Anterior cingulate cortex (tissue), 58 donors: Measurements from ENCODE around the gene SH3D21.

ENCODE experiments used
- DNase-seq, 58 donors: peaks; one replicate each; lab custom pipeline; 2025; lab: John Stamatoyannopoulos, UW

The SH3D21 gene

DNA sequence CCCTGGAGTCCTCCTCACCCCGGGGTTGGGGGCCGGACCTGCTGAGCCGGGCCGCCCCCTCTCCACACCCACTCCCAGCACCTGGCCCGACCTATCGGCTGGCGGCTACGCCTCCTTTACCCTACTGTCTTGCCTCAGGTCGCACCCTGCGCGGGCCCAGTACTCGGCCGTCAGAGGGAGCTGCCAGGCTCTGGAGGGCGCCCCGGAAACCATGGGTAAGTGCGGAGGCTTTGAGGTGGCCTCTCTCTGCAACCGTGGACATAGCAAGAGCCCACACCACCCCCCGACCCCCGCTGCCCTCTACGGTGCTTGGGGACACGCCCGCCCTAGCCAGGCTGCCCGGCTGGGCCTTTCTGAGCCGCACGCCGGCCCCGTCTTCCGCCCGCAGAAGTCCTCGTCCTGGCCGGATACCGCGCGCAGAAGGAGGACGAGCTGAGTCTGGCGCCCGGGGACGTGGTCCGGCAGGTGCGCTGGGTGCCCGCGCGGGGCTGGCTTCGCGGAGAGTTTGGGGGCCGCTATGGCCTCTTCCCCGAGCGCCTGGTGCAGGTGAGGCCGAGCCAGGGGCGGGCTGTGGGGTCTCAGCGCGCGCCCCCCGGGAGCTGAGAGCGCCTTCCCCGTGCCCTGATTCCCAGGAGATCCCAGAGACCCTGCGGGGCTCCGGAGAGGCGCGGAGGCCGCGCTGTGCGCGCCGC lies at the start of gene SH3D21:
Gene SH3D21, plus strand, starts transcription at position 159 of the 692 bp plus-strand sequence. Its CDS starts 53 bp downstream, at position 212.
- DNase-seq, result peak in 3 of 58 donors; percentile 20 to 71 (median 43)

GRCh38 chr1:36256558-36257374 lies 49.4 kb upstream of the SH3D21 start:
- no peak for DNase-seq

GRCh38 chr1:36257375-36257767 lies 48.8 kb upstream of the SH3D21 start:
- DNase-seq, result no peak

- DNase-seq, result no peak
Observed at GRCh38 chr1:36258960-36259344, 47.2 kb upstream of the SH3D21 start.

- DNase-seq, result no peak
Observed at GRCh38 chr1:36268981-36269380, 37.2 kb upstream of the SH3D21 start.

- DNase-seq, result no peak
Observed at GRCh38 chr1:36269408-36269838, 36.7 kb upstream of the SH3D21 start.

- no peak for DNase-seq
Observed at GRCh38 chr1:36273024-36273423, 33.1 kb upstream of the SH3D21 start.

- DNase-seq, result no peak
Observed at GRCh38 chr1:36274201-36274600, 32.0 kb upstream of the SH3D21 start.

DNA sequence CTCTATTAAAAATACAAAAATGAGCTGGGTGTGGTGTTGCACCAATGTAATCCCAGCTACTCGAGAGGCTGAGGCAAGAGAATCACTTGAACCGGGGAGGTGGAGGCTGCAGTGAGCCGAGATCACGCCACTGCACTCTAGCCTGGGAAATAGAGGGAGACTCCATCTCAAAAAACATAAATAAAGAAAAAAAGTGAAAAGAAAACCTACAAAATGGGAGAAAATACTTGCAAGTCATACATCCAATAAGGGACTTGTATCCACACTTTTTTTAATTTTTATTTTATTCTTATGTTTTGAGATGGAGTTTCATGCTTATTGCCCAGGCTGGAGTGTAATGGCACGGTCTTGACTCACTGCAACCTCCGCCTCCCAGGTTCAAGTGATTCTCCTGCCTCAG lies 29.5 kb upstream of the SH3D21 start:
- no peak for DNase-seq

DNA sequence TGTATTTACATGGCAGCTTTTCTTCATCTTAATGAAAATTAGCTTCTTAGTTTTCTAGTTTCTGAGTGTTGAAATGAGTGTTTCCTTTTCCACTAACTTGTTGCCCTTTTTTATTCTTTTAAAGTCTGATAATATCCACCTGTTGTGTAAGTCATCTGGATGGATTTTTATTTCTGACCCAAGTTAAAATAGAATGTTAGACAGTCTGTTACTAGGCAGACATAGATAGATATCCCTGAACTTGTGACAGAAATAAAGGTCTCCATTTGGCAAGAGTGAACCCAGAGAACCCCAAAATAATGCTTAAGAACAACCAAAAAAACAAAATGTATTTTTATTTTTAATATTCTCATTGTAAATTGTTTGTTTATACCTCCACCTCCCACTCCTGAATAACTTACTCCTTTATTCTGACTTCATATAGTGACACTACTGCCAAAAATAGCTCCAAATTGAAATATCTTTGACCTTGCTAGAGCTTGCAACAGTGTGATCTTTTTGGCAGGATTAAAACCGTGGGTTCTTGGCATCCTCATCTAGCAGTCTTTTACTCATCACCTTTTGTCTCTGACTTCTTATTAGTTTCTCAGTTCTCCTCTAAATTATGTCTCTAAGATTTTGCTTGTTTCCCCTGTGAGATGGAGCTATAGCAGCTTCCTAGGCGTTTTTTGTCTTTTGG lies 26.9 kb upstream of the SH3D21 start:
- DNase-seq, result no peak

DNA sequence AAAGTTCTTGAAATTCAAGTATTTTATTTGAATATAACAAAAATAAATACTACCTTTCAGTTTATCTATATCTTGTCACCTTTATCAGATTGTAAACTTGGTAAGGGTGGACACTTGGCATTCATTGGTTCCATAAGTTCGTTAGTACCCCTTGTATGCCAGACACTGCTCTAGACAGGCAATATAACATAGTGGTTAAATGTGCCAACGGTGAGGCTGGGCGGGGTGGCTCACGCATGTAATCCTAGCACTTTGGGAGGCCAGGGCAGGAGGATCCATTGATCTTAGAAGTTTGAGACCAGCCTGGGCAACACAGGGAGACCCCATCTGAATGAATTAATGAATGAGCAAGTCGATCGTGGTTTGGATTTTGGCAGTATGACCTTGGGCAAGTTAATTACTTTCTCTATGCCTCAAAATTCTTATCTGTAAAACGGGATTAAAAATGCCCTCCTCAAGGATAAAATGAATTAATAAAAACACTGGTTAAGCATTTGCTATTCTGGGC lies 26.3 kb upstream of the SH3D21 start:
- DNase-seq, result no peak

DNA sequence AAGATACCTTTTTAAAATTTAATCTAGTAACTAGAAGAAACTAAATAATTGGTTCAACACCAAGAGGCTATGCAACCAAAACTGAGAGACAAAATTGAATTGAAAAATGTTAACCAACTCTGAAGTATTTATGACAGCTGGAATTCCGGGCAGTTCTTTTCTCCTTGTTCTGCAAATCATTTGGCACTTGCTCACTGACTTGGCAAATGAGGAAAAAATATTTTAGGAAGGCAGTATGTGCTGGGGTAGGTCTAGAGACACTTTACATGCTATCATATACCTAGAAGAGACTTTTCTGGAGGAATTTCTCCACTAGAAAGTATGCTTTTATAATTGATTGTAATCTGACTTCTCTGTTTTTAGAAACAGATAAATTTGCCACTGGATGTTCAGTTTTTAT lies 22.1 kb upstream of the SH3D21 start:
- DNase-seq, result no peak

DNA sequence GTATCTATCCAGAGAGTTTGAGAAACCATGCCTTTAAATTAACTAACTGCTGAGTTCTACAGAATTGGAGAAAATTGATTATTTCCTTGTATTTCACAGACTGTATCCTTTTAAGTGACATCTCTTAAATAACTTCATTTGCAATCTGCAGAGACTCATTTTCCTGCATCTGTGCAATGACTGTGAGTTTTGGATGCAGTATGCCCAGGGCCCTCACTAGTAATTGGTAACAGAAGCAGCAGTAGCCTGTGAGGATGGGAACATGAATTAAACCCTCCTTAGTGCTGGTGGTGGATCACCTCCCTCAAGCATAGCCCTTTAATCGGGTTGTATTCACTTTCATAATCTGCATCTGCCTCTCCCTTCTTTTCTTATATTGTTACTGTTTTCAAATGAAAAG lies 21.7 kb upstream of the SH3D21 start:
- DNase-seq, result no peak

DNA sequence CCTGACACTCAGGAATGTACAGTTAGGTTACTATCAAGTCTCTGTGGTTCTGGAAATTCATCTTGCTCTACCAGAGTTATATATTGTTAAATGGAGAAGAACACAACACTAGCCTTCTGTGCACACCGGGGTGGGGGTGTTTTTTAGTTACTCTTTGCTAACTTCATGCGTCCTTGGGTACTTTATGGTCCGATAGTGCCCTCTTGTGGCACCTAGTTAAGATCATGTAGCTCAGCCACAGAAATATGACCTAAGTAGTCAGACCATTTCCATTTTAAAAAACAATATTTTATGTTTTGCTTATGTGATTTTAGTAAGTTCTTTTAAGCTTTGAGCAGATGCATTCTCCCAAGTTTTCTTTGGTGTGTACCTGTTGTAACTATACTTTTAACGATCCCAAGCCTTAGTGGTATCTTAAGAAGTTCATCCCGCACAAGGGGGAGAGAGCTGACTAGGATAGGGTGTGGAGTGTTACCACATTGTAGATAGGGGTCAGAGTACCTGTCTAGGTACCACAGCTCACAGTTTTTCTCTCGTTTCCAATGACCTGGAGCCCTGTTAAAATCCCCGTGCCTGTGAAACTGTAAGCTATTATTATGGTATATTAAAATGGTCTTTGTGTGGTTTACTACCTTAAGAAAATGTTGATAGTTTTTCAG lies 20.6 kb upstream of the SH3D21 start:
- DNase-seq, result peak in 30 of 58 donors; percentile 2 to 73 (median 31)

DNA sequence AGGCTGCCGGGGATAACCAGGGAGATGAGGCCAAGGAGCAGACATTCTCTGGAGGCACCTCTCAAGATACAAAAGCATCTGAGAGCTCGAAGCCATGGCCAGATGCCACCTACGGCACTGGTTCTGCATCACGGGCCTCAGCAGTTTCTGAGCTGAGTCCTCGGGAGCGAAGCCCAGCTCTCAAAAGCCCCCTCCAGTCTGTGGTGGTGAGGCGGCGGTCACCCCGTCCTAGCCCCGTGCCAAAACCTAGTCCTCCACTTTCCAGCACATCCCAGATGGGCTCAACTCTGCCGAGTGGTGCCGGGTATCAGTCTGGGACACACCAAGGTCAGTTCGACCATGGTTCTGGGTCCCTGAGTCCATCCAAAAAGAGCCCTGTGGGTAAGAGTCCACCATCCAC lies 19.4 kb upstream of the SH3D21 start:
- DNase-seq, result no peak

- no peak for DNase-seq
Observed at GRCh38 chr1:36287595-36287994, 18.6 kb upstream of the SH3D21 start.

DNA sequence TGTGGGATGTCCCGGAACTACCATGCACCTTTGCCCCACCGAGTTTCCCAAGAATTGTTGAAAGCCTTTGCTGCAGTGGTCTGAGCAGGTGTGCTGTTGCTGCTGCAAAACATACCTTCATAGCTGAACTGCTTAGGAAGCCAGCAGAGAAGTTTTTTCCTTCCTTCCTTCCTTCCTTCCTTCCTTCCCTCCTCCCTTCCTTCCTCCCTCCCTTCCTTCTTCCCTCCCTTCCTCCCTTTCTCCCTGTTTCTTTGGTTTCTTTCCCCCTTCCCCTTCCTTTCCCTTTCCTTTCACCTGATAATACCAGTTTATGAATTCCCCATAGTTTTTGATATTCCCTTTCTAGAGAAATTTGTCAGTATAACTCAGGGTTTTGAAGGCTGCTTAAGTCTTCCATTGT lies 10.8 kb upstream of the SH3D21 start:
- DNase-seq, result no peak

DNA sequence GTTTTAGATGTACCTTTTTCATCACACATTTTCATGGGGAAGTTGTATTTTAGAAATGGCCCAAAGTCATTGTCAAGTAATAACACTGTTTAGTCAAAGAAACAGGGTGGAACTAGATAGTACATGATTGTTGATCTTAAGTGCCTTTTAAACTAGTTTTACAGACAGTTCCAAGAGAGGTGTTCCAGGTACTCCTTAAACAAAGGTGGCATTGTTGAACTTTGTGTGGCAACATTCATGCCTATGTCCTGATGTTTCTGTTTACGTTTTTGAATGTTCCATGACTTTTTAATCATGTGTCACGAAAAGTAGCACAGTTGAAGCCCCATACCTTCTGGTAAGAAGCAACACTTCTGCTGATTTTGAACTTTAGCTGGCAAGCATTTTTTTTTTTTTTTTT lies 9.1 kb upstream of the SH3D21 start:
- no peak for DNase-seq

DNA sequence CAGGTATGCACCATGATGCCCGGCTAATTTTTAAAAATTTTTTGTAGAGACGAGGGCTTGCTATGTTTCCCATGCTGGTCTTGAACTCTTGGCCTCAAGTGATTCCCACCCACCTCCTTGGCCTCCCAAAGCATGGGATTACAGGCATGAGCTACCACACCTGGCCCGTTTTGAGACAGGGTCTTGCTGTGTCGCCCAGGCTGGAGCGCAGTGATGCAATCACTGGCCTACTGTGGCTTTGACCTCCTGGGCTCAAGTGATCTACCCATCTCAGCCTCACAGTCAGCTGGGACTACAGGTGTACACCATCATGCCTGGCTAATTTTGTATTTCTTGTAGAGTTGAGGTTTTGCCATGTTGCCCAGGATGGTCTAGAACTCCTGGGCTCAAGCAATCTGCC lies 7.5 kb upstream of the SH3D21 start:
- DNase-seq, result no peak

GRCh38 chr1:36300526-36300925 lies 5.6 kb upstream of the SH3D21 start:
- no peak for DNase-seq

GRCh38 chr1:36301220-36301619 lies 4.9 kb upstream of the SH3D21 start:
- DNase-seq, result no peak
